HG03280 (cell line): ENCODE data around the gene P2RY12.

ENCODE experiments used
- ATAC-seq: cut with Tn5 transposase; IDR thresholded peaks from one replicate; pipeline ENCODE4 v1.9.1; 2021; ENCODE audit warnings: mild to moderate bottlenecking, moderate library complexity; ENCODE audit not compliant: unreplicated experiment

Gene P2RY12

GRCh38 chr3:151384741-151385174 lies at the start of gene P2RY12:
TSS of gene P2RY12 (minus strand) at chr3:151384753. CDS start at chr3:151338845, 45,908 bp downstream.
- no peak for ATAC-seq

- ATAC-seq = no peak
These were observed 48.2 kb upstream of the P2RY12 start for GRCh38 chr3:151432616-151433372.

- no peak for ATAC-seq
These were observed 47.4 kb upstream of the P2RY12 start for GRCh38 chr3:151431940-151432339.

DNA sequence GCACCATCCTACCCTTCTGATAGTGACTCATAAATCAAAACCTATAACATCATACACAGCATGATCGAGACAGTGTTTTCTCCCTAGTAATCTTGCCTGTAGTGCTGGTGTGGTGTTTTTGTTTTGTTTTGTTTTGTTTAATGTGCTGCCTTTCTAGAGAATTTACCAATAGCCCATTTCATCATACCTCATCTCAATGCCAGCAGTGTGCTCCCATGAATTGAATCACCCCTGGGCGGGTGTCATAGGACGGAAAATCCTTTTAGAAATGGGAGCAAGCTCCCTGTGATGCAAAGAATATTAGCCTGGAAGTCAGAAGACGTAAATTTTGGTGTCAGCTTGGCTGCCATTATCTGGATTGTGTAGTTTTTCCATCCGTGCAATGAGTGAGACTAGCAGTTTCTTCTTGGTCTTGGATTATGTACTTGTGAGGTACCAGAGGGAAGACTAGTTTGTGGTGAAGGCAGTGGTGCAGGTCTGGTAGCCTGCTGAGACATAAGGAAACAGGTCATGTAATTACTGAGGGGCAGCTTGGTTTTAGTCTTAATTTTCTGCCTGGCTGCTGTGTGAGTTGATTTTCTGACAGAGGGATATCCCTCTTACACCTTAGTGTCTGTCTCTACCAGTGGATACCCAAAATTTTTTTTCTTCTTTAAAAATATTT lies 46.4 kb upstream of the P2RY12 start:
- no peak for ATAC-seq

- ATAC-seq = no peak
These were observed 43.8 kb upstream of the P2RY12 start for GRCh38 chr3:151428386-151428785.

DNA sequence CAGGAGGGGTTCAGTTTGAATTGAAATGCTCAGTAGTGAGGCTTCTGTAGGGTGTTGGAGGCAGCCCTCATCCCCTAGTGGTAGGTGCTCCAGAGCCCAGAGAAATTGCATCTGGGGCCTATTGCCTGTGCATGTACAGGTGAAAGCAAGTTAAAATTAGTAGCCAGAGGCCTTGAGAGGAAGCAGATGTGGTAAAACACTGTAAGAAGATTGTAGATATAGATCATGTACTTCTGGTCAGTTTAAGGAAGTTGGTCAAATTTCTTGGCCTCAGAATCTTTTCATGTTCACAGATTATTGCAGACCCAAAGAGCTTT lies 41.7 kb upstream of the P2RY12 start:
- ATAC-seq = peak; percentile 44

DNA sequence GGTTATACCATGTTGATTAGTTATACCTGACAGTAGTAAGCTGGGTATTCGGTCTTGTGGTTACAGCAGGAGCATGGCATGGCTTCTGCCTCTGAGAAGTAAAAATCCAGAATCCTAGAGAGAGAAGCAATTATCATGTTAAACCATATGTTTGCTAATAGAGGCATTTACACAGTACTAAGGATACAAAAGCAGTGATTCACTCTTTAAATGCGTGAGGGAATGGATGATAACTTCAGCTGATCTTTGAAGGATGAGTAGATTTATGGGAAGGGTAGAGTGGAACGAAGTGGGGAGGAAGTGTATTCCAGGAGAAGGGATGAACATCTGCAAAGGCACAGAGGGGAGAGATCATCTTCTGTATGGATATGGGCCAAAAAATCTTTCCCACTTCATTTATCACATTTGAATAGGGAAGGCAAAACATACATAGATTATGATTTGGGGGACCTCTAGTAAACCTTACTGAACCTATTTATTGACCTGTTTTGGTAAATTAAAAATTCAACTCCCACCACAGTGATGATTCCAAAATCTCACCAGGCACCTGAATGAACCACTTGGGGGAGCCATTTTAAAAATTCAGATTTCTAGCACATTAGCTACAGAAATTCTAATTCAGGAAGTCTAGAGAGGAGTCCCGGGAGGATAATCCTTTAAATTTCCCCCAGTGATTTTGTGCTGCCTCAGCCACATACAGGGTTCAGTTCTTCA lies 41.2 kb upstream of the P2RY12 start:
- peak; percentile 10 for ATAC-seq

DNA sequence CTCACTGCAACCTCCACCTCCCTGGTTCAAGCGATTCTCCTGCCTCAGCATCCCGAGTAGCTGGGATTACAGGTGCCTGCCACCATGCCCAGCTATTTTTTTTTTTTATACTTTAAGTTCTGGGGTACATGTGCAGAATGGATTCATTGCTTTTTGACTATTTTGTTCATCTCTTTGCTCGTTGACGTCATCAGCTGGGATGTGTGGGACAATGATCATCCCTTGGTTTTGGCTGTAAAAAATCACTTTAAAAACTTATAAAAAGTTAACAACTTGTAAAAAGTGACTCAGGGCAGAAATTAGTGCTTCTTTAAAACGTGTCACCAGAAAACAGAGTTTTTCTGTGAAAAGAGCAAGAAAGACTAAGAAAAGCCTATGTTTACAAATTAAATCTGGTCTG lies 38.5 kb upstream of the P2RY12 start:
- ATAC-seq = no peak

- peak; percentile 69 for ATAC-seq
These were observed 37.4 kb upstream of the P2RY12 start for GRCh38 chr3:151421938-151422337.

- no peak for ATAC-seq
These were observed 35.3 kb upstream of the P2RY12 start for GRCh38 chr3:151419806-151420205.

DNA sequence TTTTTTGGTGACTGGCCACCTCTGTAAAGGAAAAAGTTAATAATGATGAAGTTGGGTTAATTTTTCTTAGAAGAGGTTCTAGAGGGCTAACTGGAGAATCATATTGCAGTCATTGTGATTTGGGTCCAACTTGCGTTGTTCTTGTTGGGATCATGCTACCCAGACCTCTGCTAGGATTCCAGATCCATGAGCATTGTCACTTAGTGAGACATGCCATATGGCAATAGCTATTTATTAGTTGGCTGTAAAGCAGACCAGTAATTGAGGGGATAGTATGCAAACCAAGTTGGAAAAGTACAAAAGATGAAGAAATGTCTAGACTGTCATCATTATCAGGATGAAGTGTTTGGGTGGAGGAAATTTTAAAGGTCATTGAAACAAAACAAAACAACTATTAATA lies 30.7 kb upstream of the P2RY12 start:
- no peak for ATAC-seq

DNA sequence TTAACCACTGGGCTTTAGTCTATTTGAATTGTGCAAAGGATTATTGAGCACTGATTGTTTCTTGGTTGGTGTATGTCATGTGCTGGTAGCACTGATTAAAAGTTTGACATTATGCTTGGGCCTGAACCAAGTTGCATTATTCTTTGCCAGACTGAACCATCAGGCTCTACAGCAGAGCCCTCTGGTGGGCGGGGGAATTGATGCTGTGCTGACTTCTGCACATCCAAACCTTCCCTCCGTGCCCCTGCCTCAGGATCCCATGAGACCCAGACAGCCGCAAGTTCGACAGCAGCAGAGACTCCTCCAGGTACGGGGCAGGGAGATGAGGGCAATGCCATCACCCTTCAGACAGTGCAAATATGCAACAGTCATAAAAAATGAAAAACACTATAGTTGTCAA lies 28.4 kb upstream of the P2RY12 start:
- ATAC-seq = no peak

GRCh38 chr3:151410891-151411559 lies 26.5 kb upstream of the P2RY12 start:
- ATAC-seq = no peak

GRCh38 chr3:151407928-151408327 lies 23.4 kb upstream of the P2RY12 start:
- ATAC-seq = no peak

DNA sequence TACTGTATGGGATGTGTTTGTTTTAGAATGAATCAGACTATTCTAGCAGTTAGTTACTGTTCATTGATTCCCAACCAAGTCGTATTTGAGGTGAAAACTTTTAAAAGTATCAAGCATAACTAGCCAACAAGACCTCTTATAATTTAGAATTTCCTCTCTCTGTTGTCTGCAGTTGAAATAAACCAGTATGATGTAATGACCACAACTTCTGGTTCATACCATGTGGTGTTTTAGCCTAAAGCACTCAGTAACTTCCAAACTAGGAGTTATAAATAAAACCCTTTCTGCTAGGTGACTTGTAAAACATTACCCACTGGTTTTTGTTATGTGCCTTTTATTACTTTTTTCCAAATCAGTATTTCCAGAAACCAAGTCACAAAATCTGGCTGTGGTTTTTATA lies 19.8 kb upstream of the P2RY12 start:
- no peak for ATAC-seq

DNA sequence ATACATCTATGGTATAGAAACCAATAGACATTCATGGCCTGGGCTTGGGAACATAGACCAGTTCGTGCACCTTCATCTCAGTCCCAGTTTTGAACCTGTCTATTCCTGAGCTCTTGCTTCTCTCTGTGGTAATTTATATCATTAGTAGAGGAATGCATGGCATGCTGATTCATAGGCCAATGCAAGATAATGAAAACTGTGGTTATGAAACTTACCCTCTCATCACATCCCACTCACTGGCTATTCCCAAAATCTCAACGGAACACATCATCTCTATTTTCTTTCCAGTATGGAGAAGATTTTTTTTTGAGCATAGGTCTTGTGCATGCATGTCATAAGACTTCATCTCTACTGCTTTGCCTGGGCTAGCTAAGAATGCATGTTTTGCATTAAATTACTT lies 18.7 kb upstream of the P2RY12 start:
- ATAC-seq = no peak

- ATAC-seq = no peak
These were observed 17.8 kb upstream of the P2RY12 start for GRCh38 chr3:151402349-151402748.

- no peak for ATAC-seq
These were observed 15.8 kb upstream of the P2RY12 start for GRCh38 chr3:151400341-151400740.

DNA sequence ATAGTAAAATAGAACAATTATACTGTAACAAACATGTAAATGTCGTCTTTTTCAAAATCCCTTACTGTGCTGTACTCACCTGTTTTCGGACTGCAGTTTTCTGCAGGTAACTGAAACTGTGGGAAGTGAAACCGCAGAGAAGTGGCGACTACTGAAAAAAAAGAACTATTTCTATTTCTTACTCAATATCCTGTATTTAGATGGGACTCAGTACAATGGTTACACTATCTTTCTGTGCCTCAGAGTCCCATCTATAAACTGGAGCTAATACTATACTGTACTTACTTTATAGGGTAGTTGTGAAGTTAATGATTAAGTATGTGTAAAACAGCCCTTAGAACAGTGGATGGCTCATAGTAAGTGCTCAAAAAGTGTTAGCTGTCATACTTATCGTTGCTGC lies 14.3 kb upstream of the P2RY12 start:
- ATAC-seq = no peak

DNA sequence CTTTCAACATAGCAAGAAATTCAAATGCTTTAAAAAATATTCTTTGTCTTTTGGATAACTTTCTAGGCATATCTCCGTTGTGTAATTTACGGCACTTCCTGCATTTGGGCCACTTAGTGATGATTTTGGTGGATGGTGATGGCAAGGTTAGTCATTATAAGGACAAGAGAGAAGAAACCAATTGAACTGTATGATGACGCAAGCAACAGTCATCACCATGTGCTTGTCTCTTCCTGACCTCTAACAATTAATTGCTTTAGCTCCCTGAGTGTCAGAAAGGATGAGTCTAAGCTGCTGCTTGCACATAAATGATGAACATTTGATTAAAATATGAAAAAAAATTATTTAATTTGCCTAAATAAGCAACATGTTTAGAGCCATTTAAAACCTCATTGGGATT lies 11.3 kb upstream of the P2RY12 start:
- ATAC-seq = no peak

GRCh38 chr3:151394611-151395010 lies 10.1 kb upstream of the P2RY12 start:
- ATAC-seq = no peak
